HepG2 (cell line): ENCODE data around the gene SND1. TPM values are rescaled to one million over a fixed set of nuclear protein-coding genes. Genes with fewer than 3 reads are reported as not detected.
"Not testable (repeated sequence)": the region's sequence is repeated elsewhere in the genome, so short reads cannot be mapped to it uniquely, and the experiment has no call there.

ENCODE experiments used
- ATAC-seq: fragments of 200-7000 bp; cut with Tn5 transposase; 3 replicates; pipeline ENCODE4 v1.9.1; 2020; ENCODE audit warnings: mild to moderate bottlenecking, moderate library complexity
- BruUV-seq: library from RNA; stranded (reverse); fragments of 400-500 nt; replicated peaks from 2 replicates; lab custom pipeline; 2021; lab: Mats Ljungman, UMichigan
- CTCF ChIA-PET: fragments of 300-600 bp; formaldehyde crosslinking; extraction: SDS; loops from one replicate; lab custom pipeline; 2021; ENCODE audit warnings: low total read pairs, inconsistent platforms, low intra/inter-chr PET ratio; lab: Yijun Ruan, JAX
- POLR2A ChIA-PET: fragments of 350-600 bp; sonication (Branson Sonifier 250); formaldehyde crosslinking; loops from one replicate; lab custom pipeline; 2020; ENCODE audit warnings: antibody characterized with exemption, inconsistent platforms; lab: Yijun Ruan, JAX
- DNase-seq: peaks from one replicate; pipeline ENCODE4 v3.0.0-alpha.2; 2015; ENCODE audit warnings: low spot score
- FAIRE-seq: peaks from 3 replicates; lab custom pipeline; 2011; peaks lifted over from hg19 to GRCh38; lab: Jason Lieb, UNC
- H2AFZ ChIP-seq: one replicate; pipeline ENCODE4 v1.6.1; 2011; ENCODE audit warnings: low read length, inconsistent platforms
- H3K27ac ChIP-seq: fragments of 300-600 bp; 3 replicates; pipeline ENCODE4 v1.8.0; 2011; ENCODE audit warnings: mixed run types, mild to moderate bottlenecking, mixed read lengths, low read length, inconsistent platforms; ENCODE audit not compliant: insufficient read depth; ENCODE audit errors: extremely low read length
- H3K27me3 ChIP-seq, 2 experiments: fragments of 200-600 bp in 1 of 2; 2 replicates in 1 of 2; 3 replicates in 1 of 2; pipeline versions ENCODE4 v1.6.0 to v1.8.0; 2011; ENCODE audit warnings: low read length in 2 of 2, mild to moderate bottlenecking in 2 of 2, moderate library complexity in 2 of 2, inconsistent platforms in 1 of 2; ENCODE audit not compliant: insufficient read depth in 2 of 2, control insufficient read depth in 1 of 2
- H3K36me3 ChIP-seq, 2 experiments: fragments of 200-600 bp in 1 of 2; replicated peaks in 1 of 2; 2 replicates in 1 of 2; 3 replicates in 1 of 2; pipeline versions ENCODE4 v1.5.1 to v1.8.0; 2011; ENCODE audit warnings: low read length in 2 of 2, inconsistent platforms in 1 of 2; ENCODE audit not compliant: insufficient read depth in 2 of 2, control insufficient read depth in 1 of 2
- H3K4me1 ChIP-seq: 2 replicates; pipeline ENCODE4 v1.5.1; 2012; ENCODE audit warnings: low read length, inconsistent platforms; ENCODE audit not compliant: insufficient read depth
- H3K4me2 ChIP-seq: 2 replicates; pipeline ENCODE4 v1.6.0; 2011; ENCODE audit warnings: low read depth, low read length, inconsistent platforms
- H3K4me3 ChIP-seq, 3 experiments: fragments of 200-600 bp in 1 of 3; sonication (generic), shearing (Covaris generic) in 1 of 3; replicated peaks in 1 of 3; 2 replicates each; pipeline ENCODE4 v1.5.1; 2011 to 2016; ENCODE audit warnings: low read length in 3 of 3, inconsistent platforms in 2 of 3, low read depth in 2 of 3, mild to moderate bottlenecking in 2 of 3, control low read depth in 1 of 3, mixed read lengths in 1 of 3; ENCODE audit not compliant: insufficient read depth in 1 of 3
- H3K79me2 ChIP-seq: one replicate; pipeline ENCODE4 v1.6.1; 2011; ENCODE audit warnings: low read length, inconsistent platforms; ENCODE audit not compliant: insufficient read depth
- H3K9ac ChIP-seq: 2 replicates; pipeline ENCODE4 v1.6.0; 2011; ENCODE audit warnings: mild to moderate bottlenecking, low read depth, low read length, inconsistent platforms; ENCODE audit not compliant: insufficient read depth
- H3K9me3 ChIP-seq: 2 replicates; pipeline ENCODE4 v1.5.1; 2012; ENCODE audit warnings: mild to moderate bottlenecking, low read length
- H4K20me1 ChIP-seq: 2 replicates; pipeline ENCODE4 v1.6.0; 2011; ENCODE audit warnings: inconsistent platforms, mild to moderate bottlenecking, low read length, moderate library complexity; ENCODE audit not compliant: insufficient read depth
- CBX1 ChIP-seq: IDR thresholded peaks from one replicate; pipeline ENCODE4 v1.6.1; 2016; ENCODE audit warnings: antibody characterized with exemption, low read depth
- EZH2 ChIP-seq: conservative IDR thresholded peaks from 2 replicates; pipeline ENCODE4 v1.6.1; 2012; ENCODE audit warnings: mild to moderate bottlenecking, low read depth, low read length, moderate library complexity
- HCFC1 ChIP-seq: fragments of 150-350 bp; IDR thresholded peaks from 2 replicates; pipeline ENCODE4 v1.6.1; 2014; ENCODE audit warnings: low read depth, low read length
- ISL2 ChIP-seq: sonication (generic); formaldehyde crosslinking; IDR thresholded peaks from 2 replicates; pipeline ENCODE4 v1.5.0; 2020; ENCODE audit warnings: missing genetic modification reagents
- MED13 ChIP-seq: sonication (generic); formaldehyde crosslinking; IDR thresholded peaks from 2 replicates; pipeline ENCODE4 v1.5.0; 2020; ENCODE audit warnings: missing genetic modification reagents
- ZFX ChIP-seq: sonication (generic); formaldehyde crosslinking; IDR thresholded peaks from 2 replicates; pipeline ENCODE4 v1.4.0; 2020; ENCODE audit warnings: mild to moderate bottlenecking, low read depth, missing genetic modification reagents, moderate library complexity
- ZNF20 ChIP-seq: sonication (generic); formaldehyde crosslinking; IDR thresholded peaks from 2 replicates; pipeline ENCODE4 v1.4.0; 2020; ENCODE audit warnings: mild to moderate bottlenecking, moderate library complexity, missing genetic modification reagents
- ZNF317 ChIP-seq: sonication (generic); formaldehyde crosslinking; IDR thresholded peaks from 2 replicates; pipeline ENCODE4 v1.5.0; 2020; ENCODE audit warnings: mild to moderate bottlenecking, missing genetic modification reagents
- ZNF354B ChIP-seq: sonication (generic); formaldehyde crosslinking; IDR thresholded peaks from 2 replicates; pipeline ENCODE4 v1.8.0; 2022; ENCODE audit warnings: mild to moderate bottlenecking, missing genetic modification reagents
- ZNF589 ChIP-seq: sonication (generic); formaldehyde crosslinking; conservative IDR thresholded peaks from 2 replicates; pipeline ENCODE4 v1.8.0; 2022; ENCODE audit warnings: mild to moderate bottlenecking, moderate library complexity, missing genetic modification reagents
- WGBS: methylation state at CpG from one replicate; pipeline ENCODE4 v1.1.6; 2017; ENCODE audit warnings: low lambda C conversion rate; 5-methylcytosine and 5-hydroxymethylcytosine counted together
- in situ Hi-C: cut with HindIII; loops from 2 replicates; pipeline ENCODE4 v1.10.0; 2017; ENCODE audit warnings: low pct_unique_long_range_greater_than_20kb; ENCODE audit not compliant: extremely low pct_ligation_motif_present
- intact Hi-C: fragments of 100-400 bp; cut with micrococcal nuclease; formaldehyde crosslinking; loops from one replicate; pipeline ENCODE4 v1.10.0; 2022; ENCODE audit not compliant: unreplicated experiment
- polyA plus RNA-seq, 8 experiments: library from polyadenylated mRNA; depleted of rRNA in 3 of 8; stranded (reverse) in 7 of 8; unstranded in 1 of 8; fragments of >200 nt; fragmentation: Illumina TruSeq in 4 of 8; extraction: Trizol in 4 of 8; gene quantifications; 2 replicates each; pipeline versions ENCODE4 v1.2.1 to v1.2.3, GENCODE V29; 2011 to 2016; ENCODE audit warnings: low read depth in 4 of 8, missing spikeins in 1 of 8, mixed read lengths in 1 of 8; ENCODE audit not compliant: insufficient read depth in 1 of 8
- total RNA-seq, 5 experiments: library from RNA; depleted of rRNA; stranded (reverse); fragments of >200 nt; fragmentation: Illumina TruSeq; extraction: Trizol; gene quantifications; 2 replicates each; pipeline ENCODE4 v1.2.3, GENCODE V29; 2016; ENCODE audit warnings: low read depth in 1 of 5
- TF ChIP-seq, protein P1 (sequence below): sonication (generic); formaldehyde crosslinking; IDR thresholded peaks from 2 replicates; pipeline ENCODE4 v1.4.0; 2020; ENCODE audit warnings: missing genetic modification reagents
- TF ChIP-seq, protein P2 (sequence below): sonication (generic); formaldehyde crosslinking; IDR thresholded peaks from 2 replicates; pipeline ENCODE4 v1.4.0; 2020; ENCODE audit warnings: missing genetic modification reagents, borderline replicate concordance
- TF ChIP-seq, protein P3 (sequence below): sonication (generic); formaldehyde crosslinking; IDR thresholded peaks from 2 replicates; pipeline ENCODE4 v1.8.1; 2023; ENCODE audit warnings: mild to moderate bottlenecking, missing genetic modification reagents

SND1 gene
- total and polyA plus RNA-seq, 2 of the 13 experiments (the other 11 are each of a cell fraction or from before 2014, with no cell fraction given) = 110 to 182 TPM

DNA sequence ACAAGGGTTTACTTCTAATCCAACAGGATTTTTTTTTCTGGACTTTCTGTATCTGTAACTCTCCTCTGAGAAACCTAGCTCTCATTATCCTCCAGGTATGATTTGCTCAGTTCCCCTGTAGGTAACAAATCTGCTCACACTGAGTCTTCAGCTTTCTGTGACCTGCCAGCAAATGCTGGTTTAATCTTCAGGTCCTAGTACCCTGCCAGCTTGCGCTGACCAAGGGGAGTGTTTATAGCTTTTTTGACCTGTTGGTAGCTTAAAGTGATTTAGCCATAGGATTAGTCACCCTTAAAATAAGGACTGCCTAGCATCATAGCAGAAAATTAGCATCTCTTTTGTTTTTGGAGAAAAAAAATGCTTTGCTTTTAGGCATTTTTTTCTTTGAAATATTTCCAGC, 22.4 kb downstream of the SND1 start:
- H4K20me1 ChIP-seq = peaks cover 35% of the 10 kb centered on the region
- H3K79me2 ChIP-seq = peaks cover 92% of the 10 kb centered on the region
- ATAC-seq (no peak), FAIRE-seq (no peak), DNase-seq (no peak)
- CTCF ChIA-PET = no interaction called here
- in situ Hi-C loops = no loop called here
- H3K36me3 ChIP-seq = peaks cover 7 to 54% of the 10 kb centered on the region in 2 experiments
- intact Hi-C loops = no loop called here
- no peaks in the 10 kb centered on the region for H3K27me3 ChIP-seq
- no peaks in the 10 kb centered on the region for H3K9me3 ChIP-seq
- H3K4me1 ChIP-seq = peaks cover 11% of the 10 kb centered on the region
- H3K27ac ChIP-seq = no peak overlapping the region
- no peak overlapping the region for H3K4me3 ChIP-seq
- H3K4me2 ChIP-seq = no peak overlapping the region
- H2AFZ ChIP-seq = no peak overlapping the region
- TF ChIP-seq HCFC1 (no peak), CBX1 (no peak), ZNF354B (CRISPR knock-in tag) (no peak), ZFX (CRISPR knock-in tag) (no peak), ZNF317 (CRISPR knock-in tag) (no peak), EZH2 (no peak), ZNF589 (CRISPR knock-in tag) (no peak), ISL2 (CRISPR knock-in tag) (no peak), ZNF20 (CRISPR knock-in tag) (no peak), MED13 (CRISPR knock-in tag) (no peak)
- TF ChIP-seq, protein P1, sequence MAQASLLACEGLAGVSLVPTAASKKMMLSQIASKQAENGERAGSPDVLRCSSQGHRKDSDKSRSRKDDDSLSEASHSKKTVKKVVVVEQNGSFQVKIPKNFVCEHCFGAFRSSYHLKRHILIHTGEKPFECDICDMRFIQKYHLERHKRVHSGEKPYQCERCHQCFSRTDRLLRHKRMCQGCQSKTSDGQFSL (CRISPR knock-in tag) = no peak
- TF ChIP-seq, protein P2, sequence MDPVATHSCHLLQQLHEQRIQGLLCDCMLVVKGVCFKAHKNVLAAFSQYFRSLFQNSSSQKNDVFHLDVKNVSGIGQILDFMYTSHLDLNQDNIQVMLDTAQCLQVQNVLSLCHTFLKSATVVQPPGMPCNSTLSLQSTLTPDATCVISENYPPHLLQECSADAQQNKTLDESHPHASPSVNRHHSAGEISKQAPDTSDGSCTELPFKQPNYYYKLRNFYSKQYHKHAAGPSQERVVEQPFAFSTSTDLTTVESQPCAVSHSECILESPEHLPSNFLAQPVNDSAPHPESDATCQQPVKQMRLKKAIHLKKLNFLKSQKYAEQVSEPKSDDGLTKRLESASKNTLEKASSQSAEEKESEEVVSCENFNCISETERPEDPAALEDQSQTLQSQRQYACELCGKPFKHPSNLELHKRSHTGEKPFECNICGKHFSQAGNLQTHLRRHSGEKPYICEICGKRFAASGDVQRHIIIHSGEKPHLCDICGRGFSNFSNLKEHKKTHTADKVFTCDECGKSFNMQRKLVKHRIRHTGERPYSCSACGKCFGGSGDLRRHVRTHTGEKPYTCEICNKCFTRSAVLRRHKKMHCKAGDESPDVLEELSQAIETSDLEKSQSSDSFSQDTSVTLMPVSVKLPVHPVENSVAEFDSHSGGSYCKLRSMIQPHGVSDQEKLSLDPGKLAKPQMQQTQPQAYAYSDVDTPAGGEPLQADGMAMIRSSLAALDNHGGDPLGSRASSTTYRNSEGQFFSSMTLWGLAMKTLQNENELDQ = no peak
- TF ChIP-seq, protein P3, sequence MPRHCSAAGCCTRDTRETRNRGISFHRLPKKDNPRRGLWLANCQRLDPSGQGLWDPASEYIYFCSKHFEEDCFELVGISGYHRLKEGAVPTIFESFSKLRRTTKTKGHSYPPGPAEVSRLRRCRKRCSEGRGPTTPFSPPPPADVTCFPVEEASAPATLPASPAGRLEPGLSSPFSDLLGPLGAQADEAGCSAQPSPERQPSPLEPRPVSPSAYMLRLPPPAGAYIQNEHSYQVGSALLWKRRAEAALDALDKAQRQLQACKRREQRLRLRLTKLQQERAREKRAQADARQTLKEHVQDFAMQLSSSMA (CRISPR knock-in tag) = no peak
- TF ChIP-seq, all 625 proteins: peak for 0
- POLR2A ChIA-PET = interaction anchor here (0.6 kb wide), 1 partner anchor 16 kb away, joined by 3 read pairs; no protein-coding TSS in a partner anchor
- no TSS peak for BruUV-seq
- 100% methylated on average over 1 of the region's 1 CpG for WGBS
- H3K9ac ChIP-seq = no peak overlapping the region

DNA sequence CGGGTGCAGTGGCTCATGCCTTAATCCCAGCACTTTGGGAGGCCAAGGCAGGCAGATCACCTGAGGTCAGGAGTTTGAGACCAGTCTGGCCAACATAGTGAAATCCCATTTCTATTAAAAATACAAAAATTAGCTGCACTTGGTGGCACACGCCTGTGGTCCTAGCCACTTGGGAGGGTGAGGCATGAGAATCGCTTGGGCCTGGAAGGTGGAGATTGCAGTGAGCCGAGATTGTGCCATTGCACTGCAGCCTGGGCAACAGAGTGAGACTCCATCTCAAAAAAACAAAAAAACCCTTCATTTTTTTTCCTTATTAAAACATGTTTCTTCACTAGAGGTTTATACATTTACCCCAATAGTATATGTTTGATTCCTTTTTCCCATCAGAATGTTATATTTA, 22.9 kb downstream of the SND1 start:
- H2AFZ ChIP-seq, CTCF ChIA-PET, DNase-seq, intact Hi-C loops, H3K27me3 ChIP-seq, H3K9me3 ChIP-seq, FAIRE-seq, H3K4me3 ChIP-seq, in situ Hi-C loops, H3K4me2 ChIP-seq, H3K9ac ChIP-seq, H3K27ac ChIP-seq, ATAC-seq, BruUV-seq: not testable (repeated sequence)
- Histone ChIP-seq H3K4me1 (peaks cover 11% of the 10 kb centered on the region), H3K36me3 (peaks cover 7 to 51% of the 10 kb centered on the region in 2 experiments), H4K20me1 (peaks cover 35% of the 10 kb centered on the region), H3K79me2 (peaks cover 93% of the 10 kb centered on the region)
- 95% methylated on average over 4 of the region's 4 CpGs for WGBS
- POLR2A ChIA-PET = interaction anchor here (0.6 kb wide), 1 partner anchor 17 kb away, joined by 3 read pairs; no protein-coding TSS in a partner anchor
